ENCODE measurements around the gene PEF1.

DNA sequence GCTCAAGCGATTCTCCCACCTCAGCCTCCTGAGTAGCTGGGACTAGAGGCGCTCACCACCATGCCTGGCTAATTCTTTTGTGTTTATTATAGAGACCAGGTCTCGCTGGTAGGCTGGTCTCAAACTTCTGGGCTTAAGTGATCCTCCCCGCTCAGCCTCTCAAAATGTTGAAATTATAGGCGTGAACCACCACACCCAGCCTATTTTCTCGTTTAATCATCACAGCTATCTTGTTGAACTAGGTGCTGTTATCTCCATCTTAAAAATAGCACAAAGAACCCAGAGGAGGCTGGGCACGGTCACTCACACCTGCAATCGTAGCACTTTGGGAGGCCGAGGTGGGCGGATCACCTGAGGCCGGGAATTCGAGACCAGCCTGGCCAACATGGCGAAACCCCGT, 31.1 kb upstream of the PEF1 start:
- no peak for TF ChIP-seq POLR2A (IDR thresholded peaks at IDR 0.05)
- TF ChIP-seq, protein P1, sequence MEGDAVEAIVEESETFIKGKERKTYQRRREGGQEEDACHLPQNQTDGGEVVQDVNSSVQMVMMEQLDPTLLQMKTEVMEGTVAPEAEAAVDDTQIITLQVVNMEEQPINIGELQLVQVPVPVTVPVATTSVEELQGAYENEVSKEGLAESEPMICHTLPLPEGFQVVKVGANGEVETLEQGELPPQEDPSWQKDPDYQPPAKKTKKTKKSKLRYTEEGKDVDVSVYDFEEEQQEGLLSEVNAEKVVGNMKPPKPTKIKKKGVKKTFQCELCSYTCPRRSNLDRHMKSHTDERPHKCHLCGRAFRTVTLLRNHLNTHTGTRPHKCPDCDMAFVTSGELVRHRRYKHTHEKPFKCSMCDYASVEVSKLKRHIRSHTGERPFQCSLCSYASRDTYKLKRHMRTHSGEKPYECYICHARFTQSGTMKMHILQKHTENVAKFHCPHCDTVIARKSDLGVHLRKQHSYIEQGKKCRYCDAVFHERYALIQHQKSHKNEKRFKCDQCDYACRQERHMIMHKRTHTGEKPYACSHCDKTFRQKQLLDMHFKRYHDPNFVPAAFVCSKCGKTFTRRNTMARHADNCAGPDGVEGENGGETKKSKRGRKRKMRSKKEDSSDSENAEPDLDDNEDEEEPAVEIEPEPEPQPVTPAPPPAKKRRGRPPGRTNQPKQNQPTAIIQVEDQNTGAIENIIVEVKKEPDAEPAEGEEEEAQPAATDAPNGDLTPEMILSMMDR (IDR thresholded peaks at IDR 0.05 in 4 of 5, conservative IDR thresholded peaks at IDR 0.05 in 1 of 5): no peak
